ENCODE measurements around the gene MAVS.
A peak's percentile ranks its signal among the peaks of the same experiment; 100 is the strongest.
"Not testable (repeated sequence)": the region's sequence is repeated elsewhere in the genome, so short reads cannot be mapped to it uniquely, and the experiment has no call there.

MAVS gene

DNA sequence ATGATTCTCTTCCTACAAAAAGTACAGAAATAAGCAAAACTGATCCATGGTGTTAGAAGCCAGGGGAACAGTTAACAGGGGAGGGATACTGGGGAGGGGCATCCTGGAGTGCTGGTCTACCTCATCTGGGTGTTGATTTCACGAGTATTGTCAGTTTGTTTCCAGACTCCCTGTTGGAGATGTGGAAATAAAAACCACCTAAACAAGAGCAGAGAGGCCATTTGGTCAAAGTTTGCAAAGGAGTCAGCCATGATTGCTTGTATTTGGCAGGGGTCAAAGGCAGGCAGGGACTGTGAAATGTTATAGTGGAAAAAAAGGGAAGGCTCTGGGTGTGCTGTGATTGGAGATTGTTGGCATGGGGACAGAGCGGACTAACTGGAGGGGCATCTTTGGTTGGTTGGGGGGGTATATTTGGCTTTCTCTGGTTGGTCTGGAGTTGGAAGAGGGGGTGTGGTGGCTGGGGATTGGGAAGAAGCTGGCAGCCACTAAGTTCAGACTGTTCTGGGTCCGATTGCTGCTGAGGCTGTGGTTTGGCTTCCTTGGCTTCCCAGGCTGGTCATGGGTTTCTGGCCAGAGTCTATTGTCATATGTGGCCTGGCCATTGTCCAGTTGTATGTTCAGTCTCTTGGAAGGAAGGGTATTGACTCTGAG lies 27.7 kb downstream of the MAVS start:
- in situ Hi-C loops (cut with MboI; ENCODE audit: low pct_unique_long_range_greater_than_20kb, low sequenced_read_pairs): no loop called here
- no peak for DNase-seq

DNA sequence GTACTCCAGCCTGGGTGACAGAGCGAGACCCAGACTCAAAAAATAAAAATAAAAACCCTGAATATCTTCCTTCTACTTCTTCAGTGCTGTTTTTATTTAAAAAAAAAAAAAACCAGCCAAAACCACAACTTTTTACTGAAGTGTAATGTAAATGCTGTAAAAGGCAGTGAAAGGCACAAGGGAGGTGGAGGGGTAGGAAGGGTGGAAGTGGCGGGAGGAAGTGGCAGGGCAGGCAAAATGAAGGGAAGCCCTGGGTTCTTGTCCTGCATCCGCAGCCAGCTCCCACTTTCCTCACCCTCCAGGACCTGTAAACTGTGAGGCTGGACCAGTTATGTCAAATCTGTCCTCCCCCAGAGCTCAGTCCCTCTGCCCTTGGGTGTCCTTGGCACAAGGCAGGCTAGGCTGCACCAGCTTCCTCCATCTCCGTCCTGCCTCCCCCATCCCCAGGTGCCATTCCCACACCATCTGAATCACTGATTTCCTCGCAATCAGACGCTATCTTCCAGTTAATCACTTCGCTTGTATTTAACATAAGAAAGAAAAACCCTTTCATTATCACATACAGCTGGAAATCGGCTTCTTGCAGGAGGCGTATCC lies 28.8 kb downstream of the MAVS start:
- in situ Hi-C loops (cut with MboI; ENCODE audit: low pct_unique_long_range_greater_than_20kb, low sequenced_read_pairs): no loop called here
- peak; percentile 26 for DNase-seq

DNA sequence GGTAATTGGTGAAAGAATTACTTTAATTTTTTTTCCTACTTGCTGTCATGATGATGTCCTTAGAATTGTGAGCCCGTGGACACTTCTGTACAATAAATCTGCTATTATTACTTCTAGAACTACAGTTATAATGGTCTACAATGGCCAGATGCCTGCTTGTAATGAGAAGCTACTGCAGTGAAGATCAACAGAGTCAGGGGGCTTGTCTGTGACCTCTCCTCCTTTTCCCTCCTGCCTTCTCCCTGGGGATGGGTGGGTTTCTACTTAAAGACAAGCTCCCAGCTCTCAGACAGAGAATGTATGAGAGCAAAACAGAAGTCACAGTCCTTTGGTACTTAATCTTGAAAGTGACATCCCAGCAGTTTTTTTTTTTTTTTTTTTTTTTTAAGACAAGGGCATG lies 29.4 kb downstream of the MAVS start:
- in situ Hi-C loops (cut with MboI; ENCODE audit: low pct_unique_long_range_greater_than_20kb, low sequenced_read_pairs): no loop called here

DNA sequence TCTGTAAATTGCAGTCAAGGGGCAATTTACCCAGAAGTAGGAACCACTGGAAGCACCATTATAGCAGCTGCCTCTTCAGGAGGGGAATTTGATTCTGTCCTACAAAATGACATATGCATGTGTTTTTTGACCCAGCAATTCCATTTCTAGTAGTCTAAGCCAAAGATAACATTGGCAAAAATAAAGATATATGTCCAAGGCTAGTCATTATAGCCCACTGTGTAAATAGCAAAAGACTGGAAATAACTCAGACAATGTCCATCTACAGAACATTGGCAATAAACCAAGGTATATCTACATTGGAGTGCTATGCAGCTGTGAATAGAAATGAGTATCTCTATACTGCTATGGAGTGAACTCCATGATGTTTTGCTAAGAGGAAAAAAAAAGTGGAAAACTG lies 30.0 kb downstream of the MAVS start:
- DNase-seq: no peak
- in situ Hi-C loops (cut with MboI; ENCODE audit: low pct_unique_long_range_greater_than_20kb, low sequenced_read_pairs): no loop called here

More for the DNA sequence above, 29.4 kb downstream of the MAVS start:
- DNase-seq: no peak

DNA sequence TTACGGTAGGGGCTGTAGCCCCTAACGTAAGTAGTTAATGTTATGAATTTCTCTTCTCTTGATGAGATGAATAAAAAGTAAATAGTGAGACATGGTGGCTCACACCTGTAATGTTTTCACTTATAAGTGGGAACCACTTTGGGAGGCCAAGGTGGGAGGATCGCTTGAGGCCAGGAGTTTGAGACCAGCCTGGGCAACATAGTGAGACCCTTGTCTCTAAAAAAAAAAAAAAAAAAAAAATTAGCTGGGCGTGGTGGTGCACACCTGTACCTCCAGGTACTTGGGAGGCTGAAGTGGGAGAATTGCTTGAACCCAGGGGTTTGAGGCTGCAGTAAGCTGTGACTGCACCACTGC lies 32.3 kb downstream of the MAVS start:
- DNase-seq; in situ Hi-C loops (cut with MboI; ENCODE audit: low pct_unique_long_range_greater_than_20kb, low sequenced_read_pairs): not testable (repeated sequence)

DNA sequence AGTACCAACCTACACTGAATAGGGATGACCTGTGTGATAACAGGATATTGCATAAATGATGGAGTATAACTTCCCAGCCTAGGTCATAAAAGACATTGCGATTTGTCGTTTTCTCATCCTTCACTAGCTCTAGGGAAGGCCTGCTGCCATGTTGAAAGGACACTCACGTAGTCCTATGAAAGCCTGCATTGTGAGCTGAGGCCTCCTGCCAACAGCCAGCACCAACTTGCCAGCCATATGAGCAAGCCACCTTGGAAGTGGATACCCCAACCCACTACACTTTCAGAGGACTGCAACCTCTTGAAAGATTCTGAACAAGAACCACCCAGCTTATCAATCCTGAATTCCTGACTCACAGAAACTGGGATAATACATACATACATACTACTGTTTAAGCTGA lies 39.1 kb downstream of the MAVS start:
- in situ Hi-C loops (cut with MboI; ENCODE audit: low pct_unique_long_range_greater_than_20kb, low sequenced_read_pairs): no loop called here
- no peak for DNase-seq

DNA sequence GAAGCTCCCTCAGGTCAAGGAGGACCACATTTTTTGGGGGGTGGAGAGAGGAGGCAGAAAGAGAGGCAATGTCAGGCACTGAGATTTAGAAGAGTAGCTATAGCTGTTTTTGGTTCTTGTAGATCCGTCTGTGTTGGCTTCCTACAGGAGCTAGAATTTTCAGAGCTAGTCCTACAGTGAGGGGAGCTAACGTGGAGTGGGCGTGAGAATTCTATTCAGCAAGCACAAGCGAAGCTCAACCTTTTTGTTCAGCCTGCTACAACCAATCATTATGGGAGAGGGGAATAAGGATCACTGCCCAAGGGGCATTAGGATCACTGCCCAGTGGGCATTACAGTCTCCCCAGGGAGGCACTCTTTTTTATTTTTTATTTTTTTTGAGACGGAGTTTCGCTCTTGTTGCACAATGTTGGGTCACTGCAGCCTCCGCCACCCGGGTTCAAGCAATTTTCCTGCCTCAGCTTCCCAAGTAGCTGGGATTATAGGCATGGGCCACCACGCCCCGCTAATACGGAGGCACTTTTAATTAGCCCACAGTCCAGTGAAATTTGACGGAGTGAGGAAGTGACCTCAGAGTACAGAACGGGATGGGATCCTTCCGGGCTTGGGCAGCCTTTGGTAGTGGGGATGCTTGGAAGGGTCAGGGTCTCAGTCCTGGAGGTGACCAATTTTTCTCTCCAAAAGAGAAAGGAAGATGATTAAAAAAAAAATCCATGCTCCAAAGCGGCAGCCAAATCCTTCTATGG lies 41.4 kb downstream of the MAVS start:
- in situ Hi-C loops (cut with MboI; ENCODE audit: low pct_unique_long_range_greater_than_20kb, low sequenced_read_pairs): no loop called here
- no peak for DNase-seq

DNA sequence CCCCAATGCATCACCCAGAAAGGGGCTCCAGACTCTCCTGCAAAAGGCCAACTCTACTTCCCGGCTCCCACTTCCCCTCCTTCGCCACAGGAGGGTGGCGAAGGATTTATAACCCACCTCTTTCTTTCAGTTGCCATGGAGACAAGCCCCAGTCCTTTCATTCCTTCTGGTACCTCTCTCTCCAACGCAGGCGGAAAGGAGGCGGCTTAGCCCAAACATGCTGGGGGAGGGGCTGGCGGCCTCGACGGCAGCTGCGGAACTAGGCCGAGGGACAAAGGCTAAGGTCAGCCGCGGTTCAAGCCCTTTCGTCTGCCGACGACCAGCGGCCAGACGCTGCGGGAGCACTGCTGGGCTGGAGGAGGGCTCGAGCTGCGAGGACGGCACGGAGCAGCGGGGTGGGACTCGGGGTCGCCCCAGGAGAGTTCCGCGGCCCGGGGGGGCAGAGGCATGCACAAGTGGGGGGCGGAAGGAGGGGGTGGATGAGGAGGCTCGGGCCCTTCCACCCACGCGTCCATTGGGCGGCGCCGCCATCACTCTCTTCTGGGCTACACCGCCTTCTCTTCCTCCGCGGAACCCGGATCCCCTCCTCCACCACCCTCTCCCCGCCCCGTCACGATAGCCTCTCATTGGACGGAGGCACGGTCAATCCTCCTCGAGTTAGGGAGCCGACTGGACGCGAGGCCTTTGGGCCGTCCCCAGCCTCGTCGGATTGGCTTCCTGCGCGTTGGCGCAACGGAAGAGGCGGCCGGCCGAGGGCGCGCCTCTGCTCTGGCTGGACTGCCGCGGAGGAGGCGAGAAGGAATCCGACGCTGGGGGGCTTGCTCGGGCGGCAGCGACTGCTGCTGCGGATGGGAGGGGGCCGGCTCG lies 42.2 kb downstream of the MAVS start, which contains the start of gene PANK2:
Gene PANK2 (plus strand): TSS at position 766 of the 867 bp plus-strand sequence.
- peak; percentile 98 for DNase-seq
- in situ Hi-C loops (cut with MboI; ENCODE audit: low pct_unique_long_range_greater_than_20kb, low sequenced_read_pairs): no loop called here

DNA sequence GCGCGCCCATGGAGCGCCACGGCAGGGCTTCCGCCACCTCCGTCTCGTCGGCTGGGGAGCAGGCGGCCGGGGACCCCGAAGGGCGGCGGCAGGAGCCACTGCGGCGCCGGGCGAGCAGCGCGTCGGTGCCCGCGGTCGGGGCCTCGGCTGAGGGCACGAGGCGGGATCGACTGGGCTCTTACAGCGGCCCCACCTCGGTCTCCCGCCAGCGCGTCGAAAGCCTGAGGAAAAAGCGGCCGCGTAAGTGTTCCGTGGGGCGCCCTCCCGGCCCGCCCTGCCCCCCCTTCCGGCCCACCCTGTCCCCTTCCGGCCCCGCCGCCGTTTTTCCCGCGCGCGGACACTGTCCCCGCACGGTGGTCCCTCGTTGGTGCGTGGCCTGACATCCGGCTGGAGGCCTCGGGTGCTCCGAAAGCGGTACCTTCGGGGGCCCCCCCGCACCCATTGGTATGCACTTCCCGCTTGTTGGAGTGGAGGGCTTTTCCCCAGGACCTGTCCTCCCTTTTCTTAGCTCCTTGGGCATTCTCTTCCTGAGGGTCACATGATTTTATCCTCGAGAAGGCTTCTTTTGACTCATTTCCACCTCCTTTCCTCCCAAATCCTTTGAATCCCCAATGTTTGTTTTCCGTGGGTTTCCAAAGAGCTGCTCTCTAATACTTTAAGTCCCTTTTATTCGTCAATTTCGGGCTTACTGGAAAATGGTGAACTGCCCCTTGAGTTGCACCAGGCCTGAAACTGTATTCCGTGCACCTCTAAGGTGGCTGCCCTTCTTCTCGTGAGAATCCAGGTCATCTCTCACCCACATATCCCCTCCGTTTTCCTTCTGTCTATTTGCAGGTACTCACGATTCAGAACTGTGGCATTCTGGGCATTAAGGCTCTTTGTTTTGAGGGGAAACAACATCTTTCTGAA lies 43.1 kb downstream of the MAVS start:
- in situ Hi-C loops (cut with MboI; ENCODE audit: low pct_unique_long_range_greater_than_20kb, low sequenced_read_pairs): no loop called here
- DNase-seq: peak; percentile 45

DNA sequence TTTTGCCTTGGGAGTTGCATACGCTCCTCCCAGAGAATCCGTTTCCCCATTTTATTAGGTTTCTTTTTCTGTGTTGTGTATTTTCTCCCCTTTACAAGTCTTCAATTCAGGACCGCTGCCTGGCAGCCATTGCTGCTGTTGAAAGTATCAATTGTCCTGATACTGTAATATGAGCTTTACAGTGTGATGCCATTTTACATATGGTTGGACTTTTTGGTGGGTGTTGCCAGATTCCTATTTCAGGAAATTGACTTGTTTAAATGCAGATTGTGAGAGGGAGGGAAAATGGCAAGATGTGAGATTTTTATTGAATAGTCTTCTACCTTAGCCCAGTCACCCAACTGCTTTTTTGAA lies 43.7 kb downstream of the MAVS start:
- in situ Hi-C loops (cut with MboI; ENCODE audit: low pct_unique_long_range_greater_than_20kb, low sequenced_read_pairs): no loop called here
- no peak for DNase-seq

DNA sequence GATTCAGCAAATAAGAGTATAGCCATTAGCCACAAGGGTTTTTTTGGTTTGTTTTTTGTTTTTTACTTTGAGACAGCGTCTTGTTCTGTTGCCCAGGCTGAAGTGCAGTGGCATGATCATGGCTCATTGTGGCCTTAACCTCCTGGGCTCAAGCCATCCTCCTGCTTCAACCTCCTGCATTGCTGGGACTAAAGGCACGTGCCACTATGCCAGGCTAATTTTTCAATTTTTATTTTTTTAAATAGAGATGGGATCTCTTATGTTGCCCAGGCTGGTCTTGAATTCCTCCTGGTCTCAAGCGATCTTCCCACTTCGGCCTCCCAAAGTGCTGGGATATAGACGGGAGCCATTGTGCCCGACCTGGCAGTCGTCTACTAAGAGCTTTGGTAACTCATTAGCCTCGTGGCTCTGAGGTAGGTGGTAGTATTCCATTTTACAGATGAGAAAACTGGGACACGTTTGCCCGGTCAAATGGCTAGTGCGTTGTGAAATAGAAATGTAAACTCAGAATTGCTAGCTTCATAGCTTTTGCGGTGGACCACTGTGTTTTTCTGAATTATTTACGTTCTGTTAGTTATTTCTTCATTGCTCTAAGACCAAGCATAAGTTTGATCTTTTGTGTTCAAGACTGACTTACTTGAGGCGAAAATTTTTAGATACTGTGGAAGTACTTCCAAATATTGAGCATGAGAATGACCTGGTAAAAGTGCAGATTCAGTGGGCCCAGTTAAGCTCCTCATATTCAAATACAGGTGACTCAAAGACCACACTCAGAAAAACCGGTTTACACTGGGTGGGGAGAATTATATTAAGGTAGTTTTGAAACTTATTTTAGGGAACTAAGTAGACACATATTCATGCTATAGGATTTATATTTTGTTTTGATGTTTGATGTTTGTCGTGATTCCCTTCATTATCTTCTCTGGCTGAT lies 44.6 kb downstream of the MAVS start:
- in situ Hi-C loops (cut with MboI; ENCODE audit: low pct_unique_long_range_greater_than_20kb, low sequenced_read_pairs): no loop called here

DNA sequence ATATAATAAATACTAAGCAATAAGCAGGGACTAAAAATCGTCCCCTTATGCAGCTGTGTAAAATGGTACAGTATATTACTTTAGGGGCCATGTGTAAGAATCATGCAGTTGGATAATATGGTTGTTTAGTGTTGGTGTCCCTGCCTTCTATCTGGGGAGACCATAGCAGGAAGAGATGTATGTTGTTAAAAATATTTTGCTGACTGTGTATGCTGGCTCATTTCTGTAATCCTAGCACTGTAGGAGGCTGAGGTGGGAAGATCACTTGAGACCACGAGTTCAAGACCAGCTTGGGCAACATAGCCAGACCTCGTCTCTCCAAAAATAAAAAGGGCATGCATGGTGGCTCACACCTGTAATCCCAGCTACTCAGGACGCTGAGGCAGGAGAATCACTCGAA lies 48.2 kb downstream of the MAVS start:
- DNase-seq: no peak
- in situ Hi-C loops (cut with MboI; ENCODE audit: low pct_unique_long_range_greater_than_20kb, low sequenced_read_pairs): no loop called here

More for the DNA sequence above, 44.6 kb downstream of the MAVS start:
- DNase-seq: no peak

DNA sequence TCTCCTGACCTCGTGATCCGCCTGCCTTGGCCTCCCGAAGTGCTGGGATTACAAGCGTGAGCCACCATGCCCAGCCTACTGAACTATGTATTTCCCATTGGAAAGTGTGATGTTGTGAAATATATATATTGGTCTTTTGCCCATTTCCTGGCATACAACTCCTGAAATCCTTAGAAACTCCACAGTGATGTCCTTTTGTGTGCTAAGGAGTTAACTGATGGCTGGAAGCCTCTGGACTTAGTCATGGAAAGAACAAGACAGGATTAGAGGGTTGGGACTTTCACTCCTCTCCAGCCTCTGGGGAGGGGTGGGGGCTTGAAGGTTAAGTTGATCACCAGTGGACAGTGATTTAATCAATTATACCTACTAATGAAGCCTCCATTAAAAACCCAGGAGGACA lies 49.7 kb downstream of the MAVS start:
- in situ Hi-C loops (cut with MboI; ENCODE audit: low pct_unique_long_range_greater_than_20kb, low sequenced_read_pairs): no loop called here
- no peak for DNase-seq

DNA sequence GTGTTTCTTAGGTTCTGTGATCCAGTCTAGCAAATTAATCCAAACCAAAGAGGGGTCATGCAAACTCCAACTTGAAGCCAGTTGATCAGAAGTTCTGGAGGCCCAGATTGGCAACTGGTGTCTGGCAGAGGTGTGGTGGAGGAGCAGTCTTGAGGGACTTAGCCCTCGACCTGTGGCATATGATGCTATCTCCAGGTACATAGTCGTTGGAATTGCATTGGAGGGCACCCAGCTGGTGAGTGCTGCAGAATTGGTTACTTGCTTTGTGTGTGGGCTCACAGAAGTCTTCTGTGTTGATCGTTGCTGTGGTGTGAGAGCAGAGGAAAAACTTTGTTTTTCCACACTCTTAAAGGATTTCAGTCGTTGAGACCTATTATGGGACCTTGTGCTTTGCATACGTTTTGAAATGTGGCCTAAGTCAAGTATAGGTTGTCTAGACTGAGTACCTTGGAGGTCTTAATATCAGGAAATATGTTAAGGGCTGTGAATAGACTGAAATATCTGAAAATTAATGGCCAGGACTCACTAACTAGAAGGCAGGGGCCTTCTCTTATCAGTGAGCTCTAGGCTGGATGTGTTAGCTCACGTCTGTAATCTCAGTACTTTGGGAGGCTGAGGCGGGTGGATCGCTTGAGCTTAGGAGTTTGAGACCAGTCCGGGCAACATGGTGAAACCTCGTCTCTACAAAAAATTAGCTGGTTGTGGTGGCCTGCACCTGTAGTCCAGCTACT lies 50.4 kb downstream of the MAVS start:
- in situ Hi-C loops (cut with MboI; ENCODE audit: low pct_unique_long_range_greater_than_20kb, low sequenced_read_pairs): no loop called here
- no peak for DNase-seq

DNA sequence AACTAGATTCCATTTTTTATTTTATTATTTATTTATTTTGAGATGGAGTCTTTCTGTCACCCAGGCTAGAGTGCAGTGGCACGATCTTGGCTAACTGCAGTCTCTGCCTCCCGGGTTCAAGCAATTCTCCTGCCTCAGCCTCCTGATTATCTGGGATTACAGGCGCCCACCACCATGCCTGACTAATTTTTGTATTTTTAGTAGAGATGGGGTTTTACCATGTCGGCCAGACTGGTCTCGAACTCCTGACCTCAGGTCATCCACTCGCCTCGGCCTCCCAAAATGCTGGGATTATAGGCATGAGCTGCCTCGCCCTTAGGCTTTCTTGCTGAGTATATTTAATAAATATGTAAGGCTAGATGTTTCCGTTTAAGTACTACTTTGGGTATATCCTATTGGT lies 51.5 kb downstream of the MAVS start:
- DNase-seq; in situ Hi-C loops (cut with MboI; ENCODE audit: low pct_unique_long_range_greater_than_20kb, low sequenced_read_pairs): not testable (repeated sequence)

DNA sequence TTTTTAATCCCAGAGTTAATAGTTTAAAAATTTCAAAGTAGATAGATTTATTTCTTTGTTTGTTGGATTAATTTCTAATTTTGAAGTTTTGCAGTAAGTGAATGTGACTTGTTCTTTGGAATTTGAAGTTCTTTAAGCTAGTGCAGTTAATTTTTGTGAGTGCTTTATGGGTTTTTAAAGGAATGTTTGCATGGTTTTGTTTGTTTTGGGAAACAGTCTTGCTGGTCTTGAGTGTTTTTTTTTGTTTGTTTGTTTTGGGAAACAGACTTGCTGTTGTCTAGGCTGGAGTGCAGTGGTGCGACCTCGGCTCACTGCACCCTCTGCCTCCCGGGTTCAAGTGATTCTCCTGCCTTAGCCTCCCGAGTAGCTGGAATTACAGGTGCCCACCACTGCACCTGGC lies 52.0 kb downstream of the MAVS start:
- in situ Hi-C loops (cut with MboI; ENCODE audit: low pct_unique_long_range_greater_than_20kb, low sequenced_read_pairs): no loop called here
- DNase-seq: no peak

DNA sequence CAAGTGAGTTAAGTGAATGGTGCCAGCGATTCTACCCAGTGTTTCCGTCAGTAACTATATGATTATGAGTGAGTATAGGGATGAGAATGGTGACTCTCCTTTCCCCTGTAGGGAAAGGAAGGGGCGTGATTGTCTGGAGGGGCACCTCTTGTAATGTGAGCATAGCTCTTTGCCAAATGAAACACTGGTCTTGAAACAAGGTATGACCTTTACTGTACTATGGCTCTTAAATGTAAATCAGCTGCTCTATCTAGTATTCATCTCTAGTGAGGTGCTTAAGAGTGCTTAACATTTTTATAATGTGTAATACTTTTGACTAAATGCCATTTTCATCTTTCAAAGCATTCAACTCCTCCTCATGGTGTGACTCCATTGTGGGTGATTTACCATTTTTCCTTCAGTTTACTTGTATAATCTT lies 53.6 kb downstream of the MAVS start:
- in situ Hi-C loops (cut with MboI; ENCODE audit: low pct_unique_long_range_greater_than_20kb, low sequenced_read_pairs): no loop called here
- DNase-seq: no peak

Data from KBM-7 (cell line).